Left forelimb (tissue), 1 donor: Measurements from ENCODE around the gene B3GNT3.

Experiments
- DNase-seq: peaks from one replicate; pipeline ENCODE4 v3.0.0-alpha.2; 2018; ENCODE audit warnings: low spot score

Gene B3GNT3, protein sequence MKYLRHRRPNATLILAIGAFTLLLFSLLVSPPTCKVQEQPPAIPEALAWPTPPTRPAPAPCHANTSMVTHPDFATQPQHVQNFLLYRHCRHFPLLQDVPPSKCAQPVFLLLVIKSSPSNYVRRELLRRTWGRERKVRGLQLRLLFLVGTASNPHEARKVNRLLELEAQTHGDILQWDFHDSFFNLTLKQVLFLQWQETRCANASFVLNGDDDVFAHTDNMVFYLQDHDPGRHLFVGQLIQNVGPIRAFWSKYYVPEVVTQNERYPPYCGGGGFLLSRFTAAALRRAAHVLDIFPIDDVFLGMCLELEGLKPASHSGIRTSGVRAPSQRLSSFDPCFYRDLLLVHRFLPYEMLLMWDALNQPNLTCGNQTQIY

GRCh38 chr19:17794731-17795494, at the start of gene B3GNT3:
Gene B3GNT3 (plus strand): TSS chr19:17795138. CDS start chr19:17807808, 12,670 bp downstream.
- no peak for DNase-seq

GRCh38 chr19:17747205-17748098, 47.5 kb upstream of the B3GNT3 start:
- peak; percentile 87 for DNase-seq

- DNase-seq, result no peak
These were observed 45.9 kb upstream of the B3GNT3 start for GRCh38 chr19:17748884-17749638.

- DNase-seq, result no peak
These were observed 45.0 kb upstream of the B3GNT3 start for GRCh38 chr19:17749912-17750317.

DNA sequence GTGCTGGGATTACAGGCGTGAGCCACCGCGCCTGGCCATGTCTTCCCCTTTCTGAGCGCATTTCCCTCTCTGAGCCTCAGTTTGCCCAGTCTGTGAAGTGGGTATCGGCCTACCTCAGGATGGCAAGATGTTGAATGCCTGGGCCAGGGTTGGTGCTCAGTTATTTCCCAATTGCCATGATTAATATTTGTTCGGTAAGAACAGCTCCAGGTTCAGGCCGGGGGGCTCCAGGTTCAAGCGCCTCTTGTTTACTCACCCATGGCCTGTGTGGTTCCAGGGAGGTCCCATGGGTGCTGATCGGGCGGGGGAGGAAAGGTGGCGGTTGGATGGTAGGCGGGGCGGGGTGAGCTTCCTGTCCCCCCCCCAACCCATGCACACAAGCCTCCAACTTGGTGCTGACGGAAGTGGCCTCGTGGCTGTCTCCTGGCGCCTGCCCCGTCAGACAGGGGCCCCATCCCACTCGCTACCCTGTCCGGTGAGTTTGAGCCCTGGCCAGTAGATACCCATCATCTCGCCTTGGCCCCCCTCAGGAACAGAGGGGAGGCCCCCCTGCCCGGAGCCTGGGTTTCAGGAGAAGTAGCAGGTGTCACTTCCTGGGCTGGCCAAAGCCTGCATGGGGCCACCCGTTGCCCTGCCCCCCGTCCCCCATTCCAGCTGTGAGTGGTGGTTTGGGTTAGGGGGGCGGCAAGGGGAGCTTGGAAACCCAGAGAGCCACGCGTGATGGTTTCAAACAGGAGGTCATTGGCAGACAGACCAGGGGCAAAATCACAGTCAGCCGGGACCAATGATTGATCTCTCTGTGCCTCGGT, 43.6 kb upstream of the B3GNT3 start, which contains the start of gene FCHO1:
FCHO1 (plus strand) TSS at position 375 of the 809 bp plus-strand sequence. CDS start 3,688 bp downstream, outside the sequence.
- no peak for DNase-seq

- DNase-seq, result no peak
These were observed 43.0 kb upstream of the B3GNT3 start for GRCh38 chr19:17751912-17752273.

DNA sequence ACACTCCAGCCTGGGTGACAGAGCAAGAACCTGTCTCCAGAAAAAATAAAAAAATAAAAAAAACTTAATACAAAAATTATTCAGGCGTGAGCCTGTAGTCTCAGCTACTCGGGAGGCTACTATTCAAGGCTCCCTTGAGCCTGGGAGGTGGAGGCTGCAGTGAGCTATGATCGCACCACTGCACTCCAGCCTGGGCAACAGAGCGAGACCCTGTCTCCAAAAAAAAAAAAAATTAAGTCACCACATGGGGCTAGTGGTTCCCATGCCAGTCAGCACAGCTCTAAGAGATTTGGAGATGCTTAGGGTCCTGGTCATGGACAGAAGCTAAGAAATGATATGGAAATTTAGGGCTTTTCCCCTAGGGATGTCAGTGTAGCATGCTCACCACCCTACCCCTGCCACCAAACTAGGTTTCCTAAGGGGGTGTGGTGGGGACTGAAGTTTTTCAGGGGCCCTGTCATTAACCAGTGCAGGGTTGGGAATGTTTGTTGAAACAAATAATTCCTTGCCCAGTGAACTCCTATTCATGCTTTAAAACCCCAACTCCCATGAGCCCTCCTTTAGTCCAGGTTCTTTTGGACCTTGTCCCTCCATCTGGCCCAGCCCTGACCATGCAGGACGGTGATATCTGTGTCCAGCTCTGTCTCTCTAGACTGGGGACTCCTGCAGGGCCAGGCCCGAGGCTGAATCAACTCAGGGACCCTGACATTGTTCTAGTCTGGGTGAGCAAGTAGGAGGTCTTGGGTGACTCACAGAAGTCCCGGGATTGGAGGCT, 41.9 kb upstream of the B3GNT3 start:
- no peak for DNase-seq

DNA sequence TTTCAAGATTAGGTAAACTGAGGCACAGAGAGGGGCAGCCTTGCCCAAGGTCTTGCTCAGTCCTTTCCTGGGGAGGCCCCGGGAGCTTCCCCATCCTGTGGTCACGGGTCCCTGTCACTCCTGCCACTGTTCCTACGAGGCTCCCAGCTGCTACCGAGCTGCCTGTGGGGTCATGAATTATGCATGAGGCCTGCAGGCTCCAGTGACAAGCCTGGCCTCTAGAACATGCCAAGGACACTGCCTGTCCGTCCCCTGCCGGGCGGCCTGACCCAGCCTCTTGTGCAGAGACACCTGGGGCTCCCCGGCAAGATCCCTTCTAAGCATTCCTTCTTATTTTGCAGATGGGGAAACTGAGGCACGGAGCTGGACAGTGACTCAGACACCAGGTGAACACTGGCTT, 41.0 kb upstream of the B3GNT3 start:
- DNase-seq, result no peak

- DNase-seq, result no peak
These were observed 40.1 kb upstream of the B3GNT3 start for GRCh38 chr19:17754634-17755442.

- no peak for DNase-seq
These were observed 39.5 kb upstream of the B3GNT3 start for GRCh38 chr19:17755443-17755890.

DNA sequence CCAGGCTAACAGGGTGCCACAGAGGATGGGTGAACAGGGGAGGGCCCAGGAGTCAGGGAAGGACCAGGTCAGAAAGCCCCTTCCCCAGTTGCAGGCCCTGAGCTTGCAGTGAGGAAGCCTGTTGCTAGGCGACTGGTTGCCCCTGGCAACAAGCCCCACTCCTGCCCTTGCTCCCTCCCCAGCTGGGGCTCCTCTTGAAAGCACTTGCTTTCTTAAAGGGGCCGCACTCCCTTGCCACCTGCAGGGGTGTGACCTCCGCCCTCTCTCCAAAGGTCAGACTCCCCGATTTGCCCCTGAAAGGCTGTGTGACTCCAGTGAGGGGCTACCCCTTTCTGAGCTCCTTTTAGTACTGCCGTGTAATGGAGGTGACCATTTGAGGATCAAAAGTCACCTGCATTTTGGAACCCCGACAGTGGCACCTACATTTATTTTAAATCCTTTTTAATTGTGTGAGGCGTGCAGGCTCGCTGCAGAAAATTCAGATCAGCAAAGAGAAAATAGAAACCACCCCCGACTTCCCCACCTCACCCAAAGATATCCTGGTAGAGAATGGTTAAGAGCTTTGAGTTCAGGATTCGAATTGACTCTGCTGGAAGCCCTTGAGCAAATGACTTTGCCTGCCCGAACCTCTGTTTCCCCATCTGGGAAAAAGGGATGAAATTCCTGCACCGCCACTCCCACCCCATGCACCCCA, 38.8 kb upstream of the B3GNT3 start:
- no peak for DNase-seq

GRCh38 chr19:17757125-17757524, 37.8 kb upstream of the B3GNT3 start:
- no peak for DNase-seq

DNA sequence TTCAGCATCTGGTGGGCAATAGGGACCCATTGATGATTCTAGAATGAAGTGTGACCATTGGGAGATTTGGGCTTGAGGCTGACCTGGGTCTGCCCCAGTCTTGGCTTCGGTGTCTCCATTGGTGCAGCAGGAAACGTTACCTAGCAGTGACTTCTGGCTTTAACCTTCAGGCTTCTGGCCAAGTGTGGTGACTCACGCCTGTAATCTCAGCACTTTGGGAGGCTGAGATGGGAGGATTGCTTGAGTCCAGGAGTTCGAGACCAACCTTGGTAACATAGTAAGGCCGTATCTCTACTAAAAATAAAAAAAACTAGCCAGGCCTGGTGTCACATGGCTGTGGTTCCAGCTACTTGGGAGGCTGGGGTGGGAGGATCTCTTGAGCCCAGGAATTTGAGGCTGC, 36.4 kb upstream of the B3GNT3 start:
- no peak for DNase-seq

- DNase-seq, result no peak
These were observed 33.8 kb upstream of the B3GNT3 start for GRCh38 chr19:17761148-17761547.

GRCh38 chr19:17762505-17763229, 32.3 kb upstream of the B3GNT3 start:
- no peak for DNase-seq

DNA sequence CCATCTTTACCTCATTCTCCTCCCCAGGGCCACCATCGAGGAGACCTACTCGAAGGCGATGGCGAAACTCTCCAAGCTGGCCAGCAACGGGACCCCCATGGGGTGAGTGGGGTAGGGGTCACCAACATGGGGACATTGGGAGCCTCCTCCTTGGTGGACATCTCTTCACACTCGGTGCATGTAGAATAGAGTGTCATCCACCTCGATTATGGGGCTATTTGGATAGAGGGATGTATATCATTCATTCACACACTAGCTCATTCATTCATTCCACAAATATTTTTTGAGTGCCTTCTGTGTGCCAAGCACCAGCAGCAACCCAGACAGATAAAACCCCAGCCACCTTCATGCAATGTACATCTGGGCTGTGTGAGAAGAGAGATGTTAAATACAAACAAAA, 30.6 kb upstream of the B3GNT3 start:
- no peak for DNase-seq

DNA sequence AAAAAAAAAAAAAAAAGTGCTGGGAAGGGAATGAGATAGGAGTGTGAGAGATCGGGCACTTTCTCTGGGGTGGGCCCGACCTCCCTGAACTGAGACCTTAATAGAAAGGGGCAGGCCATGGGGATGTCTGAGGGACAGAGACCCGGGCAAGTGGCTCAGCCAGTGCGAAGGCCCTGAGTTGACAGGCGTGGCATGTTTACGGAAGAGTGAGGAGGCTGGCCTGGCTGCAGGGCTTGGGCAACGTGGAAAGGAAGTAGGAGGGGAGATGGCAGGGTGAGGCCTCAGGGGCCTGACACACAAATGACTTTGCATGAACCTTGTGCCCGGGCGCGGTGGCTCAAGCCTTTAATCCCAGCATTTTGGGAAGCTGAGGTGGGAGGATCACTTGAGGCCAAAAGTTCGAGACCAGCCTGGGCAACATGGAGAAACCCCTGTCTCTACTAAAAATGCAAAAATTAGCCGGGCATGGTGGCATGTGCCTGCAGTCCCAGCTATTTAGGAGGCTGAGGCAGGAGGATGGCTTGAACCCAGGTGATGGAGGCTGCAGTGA, 29.8 kb upstream of the B3GNT3 start:
- DNase-seq, result no peak
